T-helper 1 cell treated with Interleukin-12 subunit alpha and Interleukin-12 subunit beta and Interleukin-4 antibody, amounts not matched to agents 30 μg/mL and 1 μg/mL, for 36 hours (primary cell): ENCODE data around the gene FGR.
"Not testable (repeated sequence)": the region's sequence is repeated elsewhere in the genome, so short reads cannot be mapped to it uniquely, and the experiment has no call there.

Experiments used
- H3K27ac Mint-ChIP-seq: one replicate; pipeline ENCODE4 v1.8.0; 2021; ENCODE audit warnings: mild to moderate bottlenecking, mixed read lengths
- H3K27me3 Mint-ChIP-seq: one replicate; pipeline ENCODE4 v1.8.0; 2021; ENCODE audit warnings: low read depth, mixed read lengths
- H3K36me3 Mint-ChIP-seq: one replicate; pipeline ENCODE4 v1.8.0; 2021; ENCODE audit warnings: low read depth, mixed read lengths
- H3K4me1 Mint-ChIP-seq: one replicate; pipeline ENCODE4 v1.8.0; 2021; ENCODE audit warnings: low read depth, mixed read lengths
- H3K4me3 Mint-ChIP-seq: one replicate; pipeline ENCODE4 v1.8.0; 2021; ENCODE audit warnings: mild to moderate bottlenecking, moderate library complexity, mixed read lengths
- H3K9me3 Mint-ChIP-seq: one replicate; pipeline ENCODE4 v1.8.0; 2021; ENCODE audit warnings: mixed read lengths

Gene FGR

GRCh38 chr1:27634985-27635367 lies at the start of gene FGR:
Gene FGR (minus strand): TSS chr1:27635185. CDS start chr1:27623916, 11,269 bp downstream.
- Mint-ChIP-seq H3K27ac (peak within 1 kb of the TSS; percentile 70), H3K36me3 (no peaks in the 10 kb centered on the region), H3K4me1 (peaks cover 50% of the 10 kb centered on the region), H3K4me3 (peak within 1 kb of the TSS; percentile 57), H3K27me3 (peaks cover 4% of the 10 kb centered on the region), H3K9me3 (no peaks in the 10 kb centered on the region)

GRCh38 chr1:27684176-27684575 lies 49.2 kb upstream of the FGR start:
- Mint-ChIP-seq H3K36me3 (peaks cover 7% of the 10 kb centered on the region), H3K4me3 (no peak overlapping the region), H3K9me3 (peaks cover 28% of the 10 kb centered on the region), H3K27me3 (peaks cover 10% of the 10 kb centered on the region), H3K4me1 (peaks cover 3% of the 10 kb centered on the region), H3K27ac (no peak overlapping the region)

- Mint-ChIP-seq H3K27me3 (peaks cover 10% of the 10 kb centered on the region), H3K4me1 (no peaks in the 10 kb centered on the region), H3K4me3 (no peak overlapping the region), H3K36me3 (peaks cover 7% of the 10 kb centered on the region), H3K9me3 (peaks cover 28% of the 10 kb centered on the region), H3K27ac (no peak overlapping the region)
These were observed 47.5 kb upstream of the FGR start for GRCh38 chr1:27682351-27682944.

GRCh38 chr1:27681580-27681979 lies 46.6 kb upstream of the FGR start:
- not testable (repeated sequence) for H3K27me3 Mint-ChIP-seq, H3K4me3 Mint-ChIP-seq
- H3K9me3 Mint-ChIP-seq: peaks cover 28% of the 10 kb centered on the region

DNA sequence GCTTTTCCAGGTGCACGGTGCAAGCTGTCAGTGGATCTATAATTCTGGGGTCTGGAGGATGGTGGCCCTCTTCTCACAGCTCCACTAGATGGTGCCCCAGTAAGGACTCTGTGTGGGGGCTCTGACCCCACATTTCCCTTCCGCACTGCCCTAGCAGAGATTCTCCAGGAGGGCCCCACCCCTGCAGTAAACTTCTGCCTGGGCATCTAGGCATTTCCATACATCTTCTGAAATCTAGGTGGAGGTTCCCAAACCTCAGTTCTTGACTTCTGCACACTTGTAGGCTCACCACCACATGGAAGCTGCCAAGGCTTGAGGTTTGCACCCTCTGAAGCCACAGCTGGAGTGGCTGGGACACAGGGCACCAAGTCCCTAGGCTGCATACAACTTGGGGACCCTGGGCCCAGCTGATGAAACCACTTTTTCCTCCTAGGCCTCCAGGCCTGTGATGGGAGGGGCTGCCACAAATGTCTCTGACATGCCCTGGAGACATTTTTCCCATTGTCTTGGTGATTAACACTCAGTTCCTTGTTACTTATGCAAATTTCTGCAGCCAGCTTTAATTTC lies 45.3 kb upstream of the FGR start:
- not testable (repeated sequence) for H3K4me1 Mint-ChIP-seq, H3K27ac Mint-ChIP-seq, H3K27me3 Mint-ChIP-seq, H3K36me3 Mint-ChIP-seq, H3K4me3 Mint-ChIP-seq
- H3K9me3 Mint-ChIP-seq: peaks cover 28% of the 10 kb centered on the region

More at GRCh38 chr1:27681580-27681979, 46.6 kb upstream of the FGR start:
- H3K36me3 Mint-ChIP-seq, H3K4me1 Mint-ChIP-seq, H3K27ac Mint-ChIP-seq: not testable (repeated sequence)

DNA sequence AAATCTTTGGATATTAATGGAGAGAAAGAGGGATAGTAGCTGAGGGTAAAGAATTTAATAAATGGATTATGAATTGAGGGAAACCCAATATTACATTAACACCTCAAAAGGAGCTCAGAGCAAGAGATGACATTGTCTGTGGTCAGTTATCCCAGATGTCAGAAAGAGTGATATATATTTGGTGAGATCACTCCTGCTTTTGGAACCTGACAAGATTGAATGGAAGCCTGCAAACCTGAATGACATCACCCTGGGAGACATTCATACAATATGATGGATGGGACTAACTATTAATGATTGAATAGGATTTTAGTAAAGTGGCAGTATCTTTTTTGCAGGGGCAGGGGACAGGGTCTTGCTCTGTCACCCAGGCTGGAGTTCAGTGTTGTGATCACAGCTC lies 43.8 kb upstream of the FGR start:
- Mint-ChIP-seq H3K4me3 (no peak overlapping the region), H3K36me3 (peaks cover 7% of the 10 kb centered on the region), H3K9me3 (peaks cover 28% of the 10 kb centered on the region), H3K27me3 (peaks cover 6% of the 10 kb centered on the region), H3K4me1 (no peaks in the 10 kb centered on the region), H3K27ac (no peak overlapping the region)

- Mint-ChIP-seq H3K36me3 (peaks cover 1% of the 10 kb centered on the region), H3K4me3 (no peak overlapping the region), H3K27me3 (no peaks in the 10 kb centered on the region), H3K27ac (no peak overlapping the region), H3K4me1 (peaks cover 10% of the 10 kb centered on the region), H3K9me3 (peaks cover 19% of the 10 kb centered on the region)
These were observed 41.4 kb upstream of the FGR start for GRCh38 chr1:27676410-27676809.

DNA sequence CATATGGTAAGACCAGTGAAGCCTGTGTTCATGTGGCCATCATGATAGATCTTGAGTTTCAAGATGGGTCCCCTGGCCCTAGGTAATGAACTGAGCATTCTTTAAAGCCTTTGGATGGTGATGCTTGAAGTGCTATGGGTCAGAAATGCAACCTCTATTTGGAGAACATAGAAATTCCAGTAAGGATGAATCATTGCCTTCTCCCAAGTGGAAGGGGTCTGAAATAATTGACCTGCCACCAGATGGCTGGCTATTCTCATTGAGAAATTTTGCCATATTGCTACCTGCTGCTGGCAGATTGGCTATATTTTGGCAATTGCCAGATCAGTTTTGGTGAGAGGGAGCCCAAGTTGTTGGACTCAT lies 37.7 kb upstream of the FGR start:
- H3K27ac Mint-ChIP-seq: peak overlapping the region; percentile 95
- peaks cover 33% of the 10 kb centered on the region for H3K4me1 Mint-ChIP-seq
- peaks cover 8% of the 10 kb centered on the region for H3K36me3 Mint-ChIP-seq
- no peaks in the 10 kb centered on the region for H3K9me3 Mint-ChIP-seq
- no peaks in the 10 kb centered on the region for H3K27me3 Mint-ChIP-seq
- H3K4me3 Mint-ChIP-seq: no peak overlapping the region

DNA sequence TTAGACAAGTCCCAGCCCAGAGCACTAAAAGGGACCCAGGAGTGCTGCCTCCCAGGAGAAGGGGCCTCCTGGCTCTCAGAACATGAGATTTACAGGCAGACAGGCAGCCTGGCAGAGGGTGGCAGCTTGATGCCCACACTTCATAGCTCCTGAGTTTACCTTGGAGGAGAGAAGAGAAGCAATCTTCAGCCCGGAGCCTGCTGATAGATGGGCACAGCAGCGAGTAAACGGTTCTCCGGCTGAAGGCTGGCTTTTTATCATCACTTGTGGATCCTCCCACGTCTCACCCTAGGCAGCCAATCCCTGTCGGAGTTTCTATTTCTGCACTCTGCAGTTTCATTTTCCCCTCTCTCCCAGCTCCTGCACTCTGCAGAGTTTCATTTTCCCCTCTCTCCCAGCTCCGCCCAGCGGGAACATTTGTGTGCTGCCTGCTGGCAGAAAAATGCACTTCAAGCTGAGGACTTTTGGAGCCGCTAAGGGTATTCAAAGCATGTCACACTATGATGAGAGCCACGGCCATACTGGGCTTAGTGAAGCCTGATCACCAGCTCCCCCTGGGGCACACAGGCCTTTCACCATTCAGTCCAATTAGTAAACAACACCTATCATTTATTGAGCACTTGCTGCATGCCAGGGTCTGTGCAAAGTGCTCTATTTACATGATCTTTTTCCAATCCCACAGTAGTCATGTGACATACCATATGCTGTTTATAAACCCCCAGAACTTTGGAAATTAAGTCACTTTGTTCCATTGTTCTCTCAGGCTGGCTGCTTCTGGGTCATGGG lies 37.2 kb upstream of the FGR start, which contains the start of gene IFI6:
TSS of gene IFI6 (minus strand) at position 229 of the 786 bp plus-strand sequence. CDS start 2,878 bp downstream, outside the sequence.
- Mint-ChIP-seq H3K4me1 (peaks cover 37% of the 10 kb centered on the region), H3K9me3 (no peaks in the 10 kb centered on the region), H3K27ac (peak within 1 kb of the TSS; percentile 95), H3K4me3 (peak within 1 kb of the TSS; percentile 96), H3K36me3 (peaks cover 11% of the 10 kb centered on the region), H3K27me3 (no peaks in the 10 kb centered on the region)

- peak overlapping the region; percentile 96 for H3K4me3 Mint-ChIP-seq
- peaks cover 39% of the 10 kb centered on the region for H3K4me1 Mint-ChIP-seq
- no peak overlapping the region for H3K27ac Mint-ChIP-seq
- H3K9me3 Mint-ChIP-seq: no peaks in the 10 kb centered on the region
- no peaks in the 10 kb centered on the region for H3K27me3 Mint-ChIP-seq
- peaks cover 24% of the 10 kb centered on the region for H3K36me3 Mint-ChIP-seq
These were observed 34.9 kb upstream of the FGR start for GRCh38 chr1:27669876-27670275.

GRCh38 chr1:27668808-27669723 lies 34.1 kb upstream of the FGR start:
- Mint-ChIP-seq H3K4me1 (peaks cover 39% of the 10 kb centered on the region), H3K36me3 (peaks cover 24% of the 10 kb centered on the region), H3K9me3 (no peaks in the 10 kb centered on the region), H3K27me3 (no peaks in the 10 kb centered on the region), H3K27ac (peak overlapping the region; percentile 49), H3K4me3 (peak overlapping the region; percentile 74)

- Mint-ChIP-seq H3K9me3 (no peaks in the 10 kb centered on the region), H3K4me1 (peaks cover 38% of the 10 kb centered on the region), H3K4me3 (peak overlapping the region; percentile 28), H3K36me3 (peaks cover 26% of the 10 kb centered on the region), H3K27ac (no peak overlapping the region), H3K27me3 (no peaks in the 10 kb centered on the region)
These were observed 33.3 kb upstream of the FGR start for GRCh38 chr1:27668121-27668807.

- Mint-ChIP-seq H3K4me1 (peaks cover 41% of the 10 kb centered on the region), H3K27ac (no peak overlapping the region), H3K4me3 (no peak overlapping the region), H3K27me3 (no peaks in the 10 kb centered on the region), H3K36me3 (peaks cover 30% of the 10 kb centered on the region), H3K9me3 (no peaks in the 10 kb centered on the region)
These were observed 31.8 kb upstream of the FGR start for GRCh38 chr1:27666791-27667254.

- Mint-ChIP-seq H3K4me1 (peaks cover 46% of the 10 kb centered on the region), H3K27me3 (no peaks in the 10 kb centered on the region)
These were observed 31.3 kb upstream of the FGR start for GRCh38 chr1:27666294-27666693.

More at GRCh38 chr1:27666294-27666693, 31.3 kb upstream of the FGR start:
- H3K9me3 Mint-ChIP-seq: no peaks in the 10 kb centered on the region
- no peak overlapping the region for H3K4me3 Mint-ChIP-seq
- H3K36me3 Mint-ChIP-seq: peaks cover 32% of the 10 kb centered on the region
- no peak overlapping the region for H3K27ac Mint-ChIP-seq
